Middle frontal gyrus (tissue), 1 donor: ENCODE data around the gene TRIM61.
"Not testable (repeated sequence)": the region's sequence is repeated elsewhere in the genome, so short reads cannot be mapped to it uniquely, and the experiment has no call there.

Experiments
- DNase-seq: peaks from one replicate; pipeline ENCODE4 v3.0.0-alpha.2; 2015; ENCODE audit warnings: low spot score; ENCODE audit errors: extremely low spot score

The TRIM61 gene

GRCh38 chr4:164977243-164978164 lies at the start of gene TRIM61:
Gene TRIM61 (minus strand): TSS chr4:164977657. CDS start chr4:164970002, 7,655 bp downstream.
- no peak for DNase-seq

- DNase-seq = not testable (repeated sequence)
Observed at GRCh38 chr4:165025782-165026181, 48.3 kb upstream of the TRIM61 start.

- DNase-seq = not testable (repeated sequence)
Observed at GRCh38 chr4:165019995-165020394, 42.5 kb upstream of the TRIM61 start.

GRCh38 chr4:165016971-165017370 lies 39.5 kb upstream of the TRIM61 start:
- DNase-seq = no peak

GRCh38 chr4:165013691-165014090 lies 36.2 kb upstream of the TRIM61 start:
- no peak for DNase-seq

GRCh38 chr4:165011403-165011802 lies 33.9 kb upstream of the TRIM61 start:
- DNase-seq = no peak

- DNase-seq = no peak
Observed at GRCh38 chr4:165010991-165011390, 33.5 kb upstream of the TRIM61 start.

- no peak for DNase-seq
Observed at GRCh38 chr4:165010487-165010886, 33.0 kb upstream of the TRIM61 start.

GRCh38 chr4:165009493-165010227 lies 32.2 kb upstream of the TRIM61 start:
- DNase-seq = no peak

- DNase-seq = no peak
Observed at GRCh38 chr4:165006886-165007285, 29.4 kb upstream of the TRIM61 start.

GRCh38 chr4:165006456-165006855 lies 29.0 kb upstream of the TRIM61 start:
- no peak for DNase-seq

GRCh38 chr4:165005352-165005925 lies 28.0 kb upstream of the TRIM61 start:
- no peak for DNase-seq

GRCh38 chr4:165001957-165002356 lies 24.5 kb upstream of the TRIM61 start:
- DNase-seq = not testable (repeated sequence)

GRCh38 chr4:164998526-164999080 lies 21.1 kb upstream of the TRIM61 start:
- not testable (repeated sequence) for DNase-seq

GRCh38 chr4:164997941-164998340 lies 20.5 kb upstream of the TRIM61 start:
- DNase-seq = no peak

- DNase-seq = no peak
Observed at GRCh38 chr4:164997324-164997723, 19.9 kb upstream of the TRIM61 start.

- not testable (repeated sequence) for DNase-seq
Observed at GRCh38 chr4:164996123-164996522, 18.7 kb upstream of the TRIM61 start.

GRCh38 chr4:164990786-164991185 lies 13.3 kb upstream of the TRIM61 start:
- DNase-seq = not testable (repeated sequence)

- DNase-seq = no peak
Observed at GRCh38 chr4:164989471-164989870, 12.0 kb upstream of the TRIM61 start.

GRCh38 chr4:164971929-164972328 lies 5.5 kb downstream of the TRIM61 start:
- DNase-seq = not testable (repeated sequence)

GRCh38 chr4:164959896-164960295 lies 17.6 kb downstream of the TRIM61 start:
- DNase-seq = no peak

- not testable (repeated sequence) for DNase-seq
Observed at GRCh38 chr4:164959421-164959820, 18.0 kb downstream of the TRIM61 start.
